HFF-Myc (cell line): Measurements from ENCODE around the gene MYO18B.

Experiments used
- DNase-seq: peaks from one replicate; pipeline ENCODE4 v3.0.0-alpha.2; 2011; ENCODE audit warnings: low read depth; ENCODE audit errors: extremely low read depth
- H3K4me3 ChIP-seq: replicated peaks from 2 replicates; pipeline ENCODE4 v1.5.1; 2011; ENCODE audit warnings: low read depth, mild to moderate bottlenecking, control low read depth, low read length
- CTCF ChIP-seq: IDR thresholded peaks from 2 replicates; pipeline ENCODE4 v1.5.1; 2012; ENCODE audit warnings: mild to moderate bottlenecking, low read depth, low read length, control low read depth; ENCODE audit errors: missing control alignments

Gene MYO18B

GRCh38 chr22:25964961-25965730 lies 223.2 kb downstream of the MYO18B start:
- no peak overlapping the region for H3K4me3 ChIP-seq
- DNase-seq = no peak
- no peak for TF ChIP-seq CTCF

GRCh38 chr22:25966448-25966913 lies 224.5 kb downstream of the MYO18B start:
- no peak overlapping the region for H3K4me3 ChIP-seq
- no peak for TF ChIP-seq CTCF
- DNase-seq = no peak

- TF ChIP-seq CTCF = no peak
- DNase-seq = no peak
- H3K4me3 ChIP-seq = no peak overlapping the region
Observed at GRCh38 chr22:25969286-25969685, 227.3 kb downstream of the MYO18B start.

- no peak for DNase-seq
- no peak overlapping the region for H3K4me3 ChIP-seq
- no peak for TF ChIP-seq CTCF
Observed at GRCh38 chr22:25969901-25970300, 227.9 kb downstream of the MYO18B start.

GRCh38 chr22:25970374-25970911 lies 228.5 kb downstream of the MYO18B start:
- no peak overlapping the region for H3K4me3 ChIP-seq
- TF ChIP-seq CTCF = no peak
- no peak for DNase-seq

- no peak overlapping the region for H3K4me3 ChIP-seq
- no peak for TF ChIP-seq CTCF
- no peak for DNase-seq
Observed at GRCh38 chr22:25970999-25971811, 229.2 kb downstream of the MYO18B start.
